ENCODE data around the gene PIGL.

- no peak for TF ChIP-seq POLR2A (IDR thresholded peaks at IDR 0.05; ENCODE audit: low read depth, low read length)
- no peak for TF ChIP-seq POLR2AphosphoS5 (IDR thresholded peaks at IDR 0.05; ENCODE audit: low read depth, low read length)
- TF ChIP-seq TAF1 (IDR thresholded peaks at IDR 0.05; ENCODE audit: borderline replicate concordance, low read depth, low read length): no peak
Measured at GRCh38 chr17:16354585-16354984, 137.6 kb downstream of the PIGL start.
